ENCODE results near the gene PODXL2.

PODXL2 gene

GRCh38 chr3:127687228-127687737, 58.3 kb downstream of the PODXL2 start:
- DNase-seq (ENCODE audit: extremely low read depth in 1 of 2, low read depth in 1 of 2) = no peak

GRCh38 chr3:127688022-127688415, 59.0 kb downstream of the PODXL2 start:
- DNase-seq (ENCODE audit: extremely low read depth in 1 of 2, low read depth in 1 of 2) = no peak

GRCh38 chr3:127688416-127689265, 59.7 kb downstream of the PODXL2 start:
- no peak for DNase-seq (ENCODE audit: extremely low read depth in 1 of 2, low read depth in 1 of 2)

GRCh38 chr3:127689266-127689860, 60.4 kb downstream of the PODXL2 start:
- DNase-seq (ENCODE audit: extremely low read depth in 1 of 2, low read depth in 1 of 2) = no peak

- DNase-seq (ENCODE audit: extremely low read depth in 1 of 2, low read depth in 1 of 2) = no peak
Observed at GRCh38 chr3:127690106-127690505, 61.1 kb downstream of the PODXL2 start.

- no peak for DNase-seq (ENCODE audit: extremely low read depth in 1 of 2, low read depth in 1 of 2)
Observed at GRCh38 chr3:127690823-127691452, 62.0 kb downstream of the PODXL2 start.

- DNase-seq (ENCODE audit: extremely low read depth in 1 of 2, low read depth in 1 of 2) = no peak
Observed at GRCh38 chr3:127691489-127691888, 62.5 kb downstream of the PODXL2 start.

- no peak for DNase-seq (ENCODE audit: extremely low read depth in 1 of 2, low read depth in 1 of 2)
Observed at GRCh38 chr3:127691974-127692373, 63.0 kb downstream of the PODXL2 start.

- no peak for DNase-seq (ENCODE audit: extremely low read depth in 1 of 2, low read depth in 1 of 2)
Observed at GRCh38 chr3:127692501-127693335, 63.7 kb downstream of the PODXL2 start.

GRCh38 chr3:127693336-127693843, 64.4 kb downstream of the PODXL2 start:
- DNase-seq (ENCODE audit: extremely low read depth in 1 of 2, low read depth in 1 of 2) = no peak

- peak in 1 of 2 donors; percentile 21 for DNase-seq (ENCODE audit: extremely low read depth in 1 of 2, low read depth in 1 of 2)
Observed at GRCh38 chr3:127694467-127695215, 65.7 kb downstream of the PODXL2 start.

GRCh38 chr3:127697551-127698240, 68.7 kb downstream of the PODXL2 start:
- DNase-seq (ENCODE audit: extremely low read depth in 1 of 2, low read depth in 1 of 2) = no peak

GRCh38 chr3:127698286-127698685, 69.3 kb downstream of the PODXL2 start:
- no peak for DNase-seq (ENCODE audit: extremely low read depth in 1 of 2, low read depth in 1 of 2)

- DNase-seq (ENCODE audit: extremely low read depth in 1 of 2, low read depth in 1 of 2) = no peak
Observed at GRCh38 chr3:127698691-127699415, 69.9 kb downstream of the PODXL2 start.

- DNase-seq (ENCODE audit: extremely low read depth in 1 of 2, low read depth in 1 of 2) = no peak
Observed at GRCh38 chr3:127699416-127700300, 70.7 kb downstream of the PODXL2 start.

- DNase-seq (ENCODE audit: extremely low read depth in 1 of 2, low read depth in 1 of 2) = no peak
Observed at GRCh38 chr3:127700406-127700805, 71.4 kb downstream of the PODXL2 start.

GRCh38 chr3:127701280-127701911, 72.4 kb downstream of the PODXL2 start:
- no peak for DNase-seq (ENCODE audit: extremely low read depth in 1 of 2, low read depth in 1 of 2)
